Body of pancreas (tissue), 4 donors: Measurements from ENCODE around the gene NPR3.

ENCODE experiments used
- POLR2A ChIP-seq, 3 donors: fragments of 450-650 bp; IDR thresholded peaks; one replicate each; pipeline ENCODE4 v1.6.1; 2016; ENCODE audit warnings: antibody characterized with exemption in 3 of 3, mild to moderate bottlenecking in 2 of 3
- TF ChIP-seq, protein P1 (sequence below), 7 experiments: fragments of 450-650 bp in 4 of 7; fragments of 200-600 bp in 3 of 7; sonication (generic) in 3 of 7; IDR thresholded peaks; one replicate each; pipeline ENCODE4 v1.5.1; 2016 to 2019; ENCODE audit warnings: antibody characterized with exemption in 7 of 7

- TF ChIP-seq, protein P1, sequence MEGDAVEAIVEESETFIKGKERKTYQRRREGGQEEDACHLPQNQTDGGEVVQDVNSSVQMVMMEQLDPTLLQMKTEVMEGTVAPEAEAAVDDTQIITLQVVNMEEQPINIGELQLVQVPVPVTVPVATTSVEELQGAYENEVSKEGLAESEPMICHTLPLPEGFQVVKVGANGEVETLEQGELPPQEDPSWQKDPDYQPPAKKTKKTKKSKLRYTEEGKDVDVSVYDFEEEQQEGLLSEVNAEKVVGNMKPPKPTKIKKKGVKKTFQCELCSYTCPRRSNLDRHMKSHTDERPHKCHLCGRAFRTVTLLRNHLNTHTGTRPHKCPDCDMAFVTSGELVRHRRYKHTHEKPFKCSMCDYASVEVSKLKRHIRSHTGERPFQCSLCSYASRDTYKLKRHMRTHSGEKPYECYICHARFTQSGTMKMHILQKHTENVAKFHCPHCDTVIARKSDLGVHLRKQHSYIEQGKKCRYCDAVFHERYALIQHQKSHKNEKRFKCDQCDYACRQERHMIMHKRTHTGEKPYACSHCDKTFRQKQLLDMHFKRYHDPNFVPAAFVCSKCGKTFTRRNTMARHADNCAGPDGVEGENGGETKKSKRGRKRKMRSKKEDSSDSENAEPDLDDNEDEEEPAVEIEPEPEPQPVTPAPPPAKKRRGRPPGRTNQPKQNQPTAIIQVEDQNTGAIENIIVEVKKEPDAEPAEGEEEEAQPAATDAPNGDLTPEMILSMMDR (IDR thresholded peaks at IDR 0.05): no peak
- TF ChIP-seq POLR2A (IDR thresholded peaks at IDR 0.05): no peak
Observed at GRCh38 chr5:32803656-32804055, 92.5 kb downstream of the NPR3 start.
